ENCODE data around the gene CACNA2D2.
A peak's percentile ranks its signal among the peaks of the same experiment; 100 is the strongest.

CACNA2D2 gene

GRCh38 chr3:50444782-50445181, 58.7 kb downstream of the CACNA2D2 start:
- TF ChIP-seq CTCF (IDR thresholded peaks at IDR 0.05; ENCODE audit: low read depth, low read length), result no peak
- no peak for DNase-seq (ENCODE audit: low read depth in 2 of 2)
- no peak overlapping the region for H3K4me3 ChIP-seq (replicated peaks in 1 of 2; ENCODE audit: low read depth in 2 of 2, low read length in 2 of 2)

- DNase-seq (ENCODE audit: low read depth in 2 of 2), result peak in 1 of 2 donors; percentile 21
- no peak for TF ChIP-seq CTCF (IDR thresholded peaks at IDR 0.05; ENCODE audit: low read depth, low read length)
- H3K4me3 ChIP-seq (replicated peaks in 1 of 2; ENCODE audit: low read depth in 2 of 2, low read length in 2 of 2), result no peak overlapping the region
Measured at GRCh38 chr3:50444213-50444612, 59.2 kb downstream of the CACNA2D2 start.

GRCh38 chr3:50442945-50443579, 60.4 kb downstream of the CACNA2D2 start:
- no peak overlapping the region for H3K4me3 ChIP-seq (replicated peaks in 1 of 2; ENCODE audit: low read depth in 2 of 2, low read length in 2 of 2)
- DNase-seq (ENCODE audit: low read depth in 2 of 2), result no peak
- TF ChIP-seq CTCF (IDR thresholded peaks at IDR 0.05; ENCODE audit: low read depth, low read length), result no peak

- H3K4me3 ChIP-seq (replicated peaks in 1 of 2; ENCODE audit: low read depth in 2 of 2, low read length in 2 of 2), result no peak overlapping the region
- TF ChIP-seq CTCF (IDR thresholded peaks at IDR 0.05; ENCODE audit: low read depth, low read length), result no peak
- no peak for DNase-seq (ENCODE audit: low read depth in 2 of 2)
Measured at GRCh38 chr3:50441424-50442217, 61.8 kb downstream of the CACNA2D2 start.

GRCh38 chr3:50436114-50436674, 67.2 kb downstream of the CACNA2D2 start:
- no peak overlapping the region for H3K4me3 ChIP-seq (replicated peaks in 1 of 2; ENCODE audit: low read depth in 2 of 2, low read length in 2 of 2)
- DNase-seq (ENCODE audit: low read depth in 2 of 2), result peak; percentile 46 to 49
- TF ChIP-seq CTCF (IDR thresholded peaks at IDR 0.05; ENCODE audit: low read depth, low read length), result peak; percentile 89

- no peak overlapping the region for H3K4me3 ChIP-seq (replicated peaks in 1 of 2; ENCODE audit: low read depth in 2 of 2, low read length in 2 of 2)
- no peak for DNase-seq (ENCODE audit: low read depth in 2 of 2)
- TF ChIP-seq CTCF (IDR thresholded peaks at IDR 0.05; ENCODE audit: low read depth, low read length), result no peak
Measured at GRCh38 chr3:50435371-50436113, 67.9 kb downstream of the CACNA2D2 start.

Data from cardiac fibroblast (primary cell).